GM19468 (cell line): ENCODE results near the gene YIPF7.
A peak's percentile ranks its signal among the peaks of the same experiment; 100 is the strongest.

Source experiments
- ATAC-seq: cut with Tn5 transposase; IDR thresholded peaks from one replicate; pipeline ENCODE4 v1.9.1; 2021; ENCODE audit warnings: mild to moderate bottlenecking, moderate library complexity, moderate number of reproducible peaks; ENCODE audit not compliant: unreplicated experiment; ENCODE audit errors: extremely low read depth

YIPF7 gene

GRCh38 chr4:44651425-44651824 is at the start of gene YIPF7:
Gene YIPF7, minus strand, starts transcription at chr4:44651625. Its CDS starts 1,525 bp downstream, at chr4:44650100.
- ATAC-seq: no peak

- no peak for ATAC-seq
Measured at GRCh38 chr4:44701037-44701436, 49.6 kb upstream of the YIPF7 start.

GRCh38 chr4:44700427-44700826 is 49.0 kb upstream of the YIPF7 start:
- no peak for ATAC-seq

DNA sequence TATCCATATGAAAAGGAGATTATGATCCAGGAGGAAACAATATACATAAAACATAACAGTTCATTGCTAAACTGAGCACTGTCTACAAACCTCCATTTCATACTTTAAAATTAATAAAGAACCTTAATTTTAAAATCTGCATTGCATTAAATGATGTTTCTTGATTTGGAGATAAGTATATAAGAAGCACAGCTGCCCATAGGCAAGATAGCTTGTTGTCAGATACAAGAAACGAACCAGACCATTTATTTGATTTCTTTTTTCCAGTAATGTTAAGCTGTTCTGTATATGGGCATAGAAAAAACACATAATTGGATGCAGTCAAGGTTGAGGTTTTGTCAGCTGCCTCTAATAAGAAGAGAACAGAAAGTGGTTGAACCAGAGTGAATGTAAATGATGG is 33.2 kb upstream of the YIPF7 start:
- ATAC-seq: no peak

GRCh38 chr4:44679060-44679459 is 27.6 kb upstream of the YIPF7 start:
- ATAC-seq: no peak

- ATAC-seq: peak; percentile 98
Measured at GRCh38 chr4:44678094-44679041, 26.9 kb upstream of the YIPF7 start, which contains the start of gene GUF1. Gene GUF1, plus strand, starts transcription at chr4:44678420. Its CDS starts 203 bp downstream, at chr4:44678623.

DNA sequence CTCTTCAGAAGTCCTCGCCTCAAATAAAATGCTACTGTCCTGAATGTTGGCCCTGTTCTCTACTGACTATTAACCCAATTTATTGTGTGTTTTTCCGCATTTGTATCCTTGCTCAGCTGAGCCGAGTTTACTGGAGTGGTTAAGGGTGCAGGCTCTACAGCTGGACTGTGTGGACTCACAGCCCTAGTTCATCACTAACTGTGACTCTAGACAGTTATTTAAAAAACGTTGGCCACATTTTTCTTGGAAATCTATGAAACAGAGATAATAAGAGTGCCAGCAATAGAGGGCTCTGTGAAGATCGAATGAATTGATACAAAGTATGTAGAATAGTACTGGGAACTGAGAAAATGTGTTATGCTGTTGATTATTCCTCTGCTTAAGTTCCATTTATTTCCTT is 23.9 kb upstream of the YIPF7 start:
- ATAC-seq: no peak

DNA sequence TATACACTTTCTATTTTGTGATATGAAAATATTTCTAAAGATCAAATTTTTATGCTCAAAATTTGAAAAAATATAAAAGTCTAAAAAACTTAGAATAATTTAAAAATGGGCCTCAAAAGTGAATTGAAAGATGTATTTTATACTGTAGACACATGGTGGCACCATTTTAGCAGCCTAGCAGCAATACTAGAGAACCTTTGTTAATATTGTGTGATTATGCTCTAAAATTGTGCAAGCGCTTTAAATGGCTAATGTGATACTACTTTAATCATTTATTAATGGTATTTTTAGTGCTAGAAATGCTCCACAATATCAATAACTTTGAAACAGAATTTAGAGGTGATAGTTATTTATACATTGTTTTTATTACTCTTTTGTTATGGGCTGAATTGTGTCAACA is 23.0 kb upstream of the YIPF7 start:
- no peak for ATAC-seq

GRCh38 chr4:44671636-44672035 is 20.2 kb upstream of the YIPF7 start:
- ATAC-seq: no peak

DNA sequence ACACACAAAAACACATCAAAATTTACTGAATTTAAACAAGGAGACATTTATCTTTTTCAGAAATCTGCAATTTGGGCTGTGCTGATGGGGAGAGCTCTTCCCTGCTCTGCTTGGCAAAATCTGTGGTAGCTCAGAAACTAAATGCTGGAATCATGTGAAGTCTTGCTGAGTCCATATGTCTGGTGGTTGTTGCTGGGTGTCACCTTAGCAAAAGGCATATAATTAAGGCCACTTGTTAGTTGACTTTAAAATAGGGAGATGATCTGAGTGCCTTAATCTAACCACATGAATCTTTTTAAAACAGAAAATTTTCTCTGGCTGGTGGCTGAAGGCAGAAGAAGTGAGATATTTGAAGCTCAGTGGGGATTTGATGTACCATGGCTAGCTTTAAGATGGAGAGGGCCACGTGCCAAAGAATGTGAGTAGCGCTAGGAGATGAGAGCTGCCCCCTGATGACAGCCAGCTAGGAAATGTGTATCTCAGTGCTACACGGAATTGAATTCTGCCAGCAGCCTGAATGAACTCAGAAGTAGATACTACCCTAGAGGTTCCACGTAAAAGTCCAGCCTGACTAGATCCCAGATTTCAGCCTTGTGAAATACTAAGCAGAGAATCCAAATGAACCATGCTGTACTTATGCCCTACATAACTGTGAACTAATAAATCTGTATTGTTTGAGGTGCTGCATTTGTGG is 19.2 kb upstream of the YIPF7 start:
- ATAC-seq: no peak

- no peak for ATAC-seq
Measured at GRCh38 chr4:44668526-44668925, 17.1 kb upstream of the YIPF7 start.

GRCh38 chr4:44663539-44664263 is 12.3 kb upstream of the YIPF7 start:
- no peak for ATAC-seq

DNA sequence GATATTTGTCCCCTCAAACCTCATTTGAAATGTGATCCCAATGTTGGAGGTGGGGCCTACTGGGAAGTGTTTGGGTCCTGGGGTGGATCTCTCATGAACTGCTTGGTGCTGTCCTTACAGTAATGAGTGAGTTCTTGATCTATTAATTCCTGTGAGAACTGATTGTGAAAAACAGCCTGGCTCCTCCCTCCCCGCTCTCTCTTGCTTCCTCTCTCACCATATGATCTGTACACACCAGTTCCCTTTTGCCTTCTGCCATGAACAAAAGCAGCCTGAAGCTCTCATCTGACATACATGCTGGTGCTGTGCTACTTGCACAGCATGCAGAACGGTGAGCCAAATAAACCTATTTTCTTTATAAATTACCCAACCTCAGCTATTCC is 11.2 kb upstream of the YIPF7 start:
- ATAC-seq: no peak

GRCh38 chr4:44661940-44662622 is 10.7 kb upstream of the YIPF7 start:
- no peak for ATAC-seq

DNA sequence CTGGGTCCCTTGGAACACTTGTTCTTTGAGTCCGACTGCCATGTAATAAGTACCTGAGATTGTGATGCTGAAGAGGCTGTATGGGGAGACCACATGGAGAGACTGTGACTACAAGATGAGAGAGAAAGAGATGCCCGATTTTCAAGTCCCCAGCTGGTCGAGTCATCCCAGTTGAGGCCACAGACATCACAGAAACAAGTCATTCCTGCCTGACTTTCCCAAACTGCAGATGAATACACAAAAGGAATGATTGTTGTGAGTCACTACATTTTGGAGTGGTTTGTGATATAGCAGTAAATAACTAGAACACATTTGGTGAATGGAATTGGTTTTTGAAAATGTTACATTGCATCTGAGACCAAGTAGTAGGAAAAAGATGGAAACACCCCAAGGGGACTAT is 9.0 kb upstream of the YIPF7 start:
- ATAC-seq: no peak

GRCh38 chr4:44652002-44652401 is 577 bp upstream of the YIPF7 start:
- no peak for ATAC-seq

GRCh38 chr4:44646151-44646550 is 5.3 kb downstream of the YIPF7 start:
- no peak for ATAC-seq

DNA sequence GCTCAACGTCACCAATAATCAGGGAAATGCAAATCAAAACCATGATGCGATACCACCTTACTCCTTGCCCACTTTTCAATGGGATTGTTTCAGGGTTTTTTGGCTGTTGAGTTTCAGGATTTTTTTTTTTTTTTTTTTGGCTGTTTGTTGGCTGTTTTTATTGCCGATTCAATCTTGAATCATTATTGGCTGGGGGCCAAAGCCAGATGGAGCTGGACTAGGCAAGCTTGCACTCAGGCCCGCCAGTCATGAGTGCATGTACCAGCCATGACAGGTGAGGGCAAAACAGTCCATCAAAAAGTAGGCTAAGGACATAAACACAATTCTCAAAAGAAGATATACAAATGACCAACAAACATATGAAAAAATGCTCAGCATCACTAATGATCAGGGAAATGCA is 13.3 kb downstream of the YIPF7 start:
- ATAC-seq: no peak

DNA sequence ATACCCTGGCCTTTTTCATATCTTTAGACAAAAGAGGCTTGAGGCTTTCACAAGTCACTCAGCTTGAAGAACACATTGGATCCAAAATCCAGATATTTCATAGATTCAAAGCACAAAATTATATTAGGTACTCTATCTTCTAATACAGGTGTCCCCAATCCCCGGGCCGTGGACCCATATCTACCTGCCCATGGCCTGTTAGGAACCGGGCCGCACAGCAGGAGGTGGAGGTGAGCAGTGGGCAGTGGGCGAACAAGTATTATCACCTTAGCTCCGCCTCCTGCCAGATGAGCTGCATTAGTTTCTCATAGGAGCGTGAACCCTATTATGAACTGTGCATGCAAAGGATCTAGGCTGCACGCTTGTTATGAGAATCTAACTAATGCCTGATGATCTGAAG is 18.7 kb downstream of the YIPF7 start:
- no peak for ATAC-seq

GRCh38 chr4:44632089-44632488 is 19.3 kb downstream of the YIPF7 start:
- ATAC-seq: no peak
